Measurements from ENCODE around the gene ZFAND3.

DNA sequence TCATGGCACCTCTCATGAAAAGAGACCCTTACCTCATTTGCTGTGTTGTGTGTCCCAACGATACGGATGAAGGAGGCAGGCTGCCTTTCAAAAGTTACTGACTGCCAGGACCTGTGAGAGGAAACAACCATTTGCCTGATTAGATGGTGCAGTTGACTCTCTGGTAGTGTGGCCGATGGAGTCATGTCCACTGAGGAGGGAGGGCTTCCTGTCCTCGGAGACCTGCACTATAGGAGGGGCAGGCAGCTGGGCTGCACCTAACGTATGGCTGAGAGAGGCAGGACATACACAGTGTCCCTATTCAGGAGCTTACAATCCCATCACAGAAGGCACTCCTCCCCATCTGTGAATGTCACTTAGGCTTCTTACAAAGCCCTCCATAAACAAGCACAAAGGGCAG is 373.0 kb downstream of the ZFAND3 start:
- TF ChIP-seq, protein P1, sequence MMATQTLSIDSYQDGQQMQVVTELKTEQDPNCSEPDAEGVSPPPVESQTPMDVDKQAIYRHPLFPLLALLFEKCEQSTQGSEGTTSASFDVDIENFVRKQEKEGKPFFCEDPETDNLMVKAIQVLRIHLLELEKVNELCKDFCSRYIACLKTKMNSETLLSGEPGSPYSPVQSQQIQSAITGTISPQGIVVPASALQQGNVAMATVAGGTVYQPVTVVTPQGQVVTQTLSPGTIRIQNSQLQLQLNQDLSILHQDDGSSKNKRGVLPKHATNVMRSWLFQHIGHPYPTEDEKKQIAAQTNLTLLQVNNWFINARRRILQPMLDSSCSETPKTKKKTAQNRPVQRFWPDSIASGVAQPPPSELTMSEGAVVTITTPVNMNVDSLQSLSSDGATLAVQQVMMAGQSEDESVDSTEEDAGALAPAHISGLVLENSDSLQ (IDR thresholded peaks at IDR 0.05), result no peak
- TF ChIP-seq SP1 (IDR thresholded peaks at IDR 0.05) (no peak), FOXA1 (IDR thresholded peaks at IDR 0.05) (no peak), BHLHE40 (IDR thresholded peaks at IDR 0.05; ENCODE audit: borderline replicate concordance) (no peak), FOXK2 (IDR thresholded peaks at IDR 0.05) (no peak), CTBP1 (IDR thresholded peaks at IDR 0.05; ENCODE audit: borderline replicate concordance) (no peak), ARNT (IDR thresholded peaks at IDR 0.05) (no peak), FOXM1 (IDR thresholded peaks at IDR 0.05; ENCODE audit: borderline replicate concordance) (no peak), ELF4 (IDR thresholded peaks at IDR 0.05) (no peak), ZNF384 (IDR thresholded peaks at IDR 0.05) (no peak), NFRKB (IDR thresholded peaks at IDR 0.05) (no peak), TARDBP (IDR thresholded peaks at IDR 0.05) (no peak), SUZ12 (IDR thresholded peaks at IDR 0.05) (no peak), HDGF (IDR thresholded peaks at IDR 0.05; ENCODE audit: borderline replicate concordance) (no peak)
